ENCODE data around the gene TMEM107. TPM values are rescaled to one million over a fixed set of nuclear protein-coding genes. Genes with fewer than 3 reads are reported as not detected.
A peak's percentile ranks its signal among the peaks of the same experiment; 100 is the strongest.

TMEM107 gene
- total RNA-seq, 1 experiment from 2014 or later, result 17.2 TPM

- ChIA-PET CTCF (interaction anchor here (0.8 to 2.7 kb wide), 13 partner anchors 12 to 440 kb away, joined by 3 to 14 read pairs (median 6); partner anchors contain the start of gene ALOXE3), POLR2A (interaction anchor here (0.6 to 2.5 kb wide), 14 partner anchors 13 to 469 kb away, joined by 3 to 22 read pairs (median 4); partner anchors contain the start of genes AURKB, BORCS6, CTC1 and HES7)
- H3K36me3 Mint-ChIP-seq, result peaks cover 5% of the 10 kb centered on the region
- no peak for TF ChIP-seq TCF7 (CRISPR knock-in tag; IDR thresholded peaks at IDR 0.05; ENCODE audit: low read depth)
- TF ChIP-seq EMX1 (CRISPR knock-in tag; IDR thresholded peaks at IDR 0.05), result no peak
- peak; percentile 72 for TF ChIP-seq USF1 (CRISPR knock-in tag; IDR thresholded peaks at IDR 0.05)
- TF ChIP-seq CREM (CRISPR knock-in tag; IDR thresholded peaks at IDR 0.05), result peak; percentile 78
- no peak for TF ChIP-seq ATF2 (CRISPR knock-in tag; IDR thresholded peaks at IDR 0.05; ENCODE audit: borderline replicate concordance, low read depth)
- TF ChIP-seq ZNF281 (CRISPR knock-in tag; IDR thresholded peaks at IDR 0.05), result no peak
- peak; percentile 99 for TF ChIP-seq NFYB (CRISPR knock-in tag; conservative IDR thresholded peaks at IDR 0.05; ENCODE audit: low read depth)
- 0 out of 2 replicates have a peak, but pooled peaks have one; percentile 34 for TF ChIP-seq ZNF263 (CRISPR knock-in tag; IDR thresholded peaks at IDR 0.05; ENCODE audit: low read depth)
- no peak for TF ChIP-seq CDX4 (CRISPR knock-in tag; IDR thresholded peaks at IDR 0.05; ENCODE audit: borderline replicate concordance)
- no peak for TF ChIP-seq ZNF423 (CRISPR knock-in tag; IDR thresholded peaks at IDR 0.05)
- TF ChIP-seq FOXJ3 (CRISPR knock-in tag; IDR thresholded peaks at IDR 0.05; ENCODE audit: borderline replicate concordance), result no peak
- TF ChIP-seq ATF6 (CRISPR knock-in tag; IDR thresholded peaks at IDR 0.05), result no peak
- TF ChIP-seq IRF1 (CRISPR knock-in tag; IDR thresholded peaks at IDR 0.05), result no peak
- TF ChIP-seq OVOL2 (CRISPR knock-in tag; IDR thresholded peaks at IDR 0.05; ENCODE audit: borderline replicate concordance), result no peak
- no peak for TF ChIP-seq FOXP4 (CRISPR knock-in tag; IDR thresholded peaks at IDR 0.05)
- no peak for TF ChIP-seq NR3C1 (CRISPR knock-in tag; conservative IDR thresholded peaks at IDR 0.05; ENCODE audit: low read depth)
- TF ChIP-seq ZNF138 (CRISPR knock-in tag; conservative IDR thresholded peaks at IDR 0.05), result no peak
- 0 out of 2 replicates have a peak, but pooled peaks have one; percentile 50 for TF ChIP-seq ZNF232 (CRISPR knock-in tag; IDR thresholded peaks at IDR 0.05)
- no peak for TF ChIP-seq RELA (CRISPR knock-in tag; IDR thresholded peaks at IDR 0.05; ENCODE audit: borderline replicate concordance)
- no peak for TF ChIP-seq GRHL2 (CRISPR knock-in tag; IDR thresholded peaks at IDR 0.05; ENCODE audit: insufficient replicate concordance, severe bottlenecking)
- peak; percentile 97 for TF ChIP-seq FOXK1 (CRISPR knock-in tag; IDR thresholded peaks at IDR 0.05)
- TF ChIP-seq MAX (CRISPR knock-in tag; IDR thresholded peaks at IDR 0.05), result peak; percentile 97
- TF ChIP-seq TP53 (CRISPR knock-in tag; IDR thresholded peaks at IDR 0.05), result no peak
- no peak for TF ChIP-seq NR1H2 (CRISPR knock-in tag; IDR thresholded peaks at IDR 0.05)
- TF ChIP-seq USF2 (CRISPR knock-in tag; IDR thresholded peaks at IDR 0.05), result peak; percentile 70
Measured at GRCh38 chr17:8156246-8156992, 19.8 kb downstream of the TMEM107 start.

More at GRCh38 chr17:8156246-8156992, 19.8 kb downstream of the TMEM107 start:
- Mint-ChIP-seq H3K4me1 (peaks cover 32% of the 10 kb centered on the region), H3K27ac (no peak overlapping the region), H3K27me3 (ENCODE audit: low read depth) (peaks cover 3% of the 10 kb centered on the region; the same call in 1 of the 2 replicates), H3K9me3 (no peaks in the 10 kb centered on the region), H3K4me3 (no peak overlapping the region)
- ATAC-seq, result peak; percentile 67
- peak; percentile 100 for DNase-seq (ENCODE audit: low spot score)

All from WTC11 (cell line).